ENCODE data around the gene PCDHA1. TPM values are rescaled to one million over a fixed set of nuclear protein-coding genes. Genes with fewer than 3 reads are reported as not detected.
A peak's percentile ranks its signal among the peaks of the same experiment; 100 is the strongest.

PCDHA1 gene
- total and polyA plus RNA-seq, 2 experiments from 2014 or later, result 0.81 to 1.6 TPM

- Histone ChIP-seq H3K4me2 (peak within 1 kb of the TSS; percentile 73), H3K9me2 (ENCODE audit: insufficient read depth) (no peaks in the 10 kb centered on the region), H4K20me1 (replicated peaks; ENCODE audit: insufficient read depth) (no peaks in the 10 kb centered on the region), H3K4me1 (ENCODE audit: insufficient read depth) (no peaks in the 10 kb centered on the region), H3K27me3 (ENCODE audit: insufficient read depth) (no peaks in the 10 kb centered on the region), H3K27ac (ENCODE audit: low read depth) (no peak within 1 kb of the TSS), H3K36me3 (ENCODE audit: insufficient read depth) (no peaks in the 10 kb centered on the region), H3K4me3 (peak within 1 kb of the TSS; percentile 55), H3K79me2 (replicated peaks; ENCODE audit: insufficient read depth) (no peaks in the 10 kb centered on the region), H3F3A (replicated peaks; ENCODE audit: low read depth) (no peaks in the 10 kb centered on the region), H2AFZ (peak within 1 kb of the TSS; percentile 48)
- Mint-ChIP-seq H3K27ac (no peak within 1 kb of the TSS), H3K9me3 (peaks cover 33% of the 10 kb centered on the region), H3K36me3 (ENCODE audit: low read depth) (peaks cover 22% of the 10 kb centered on the region), H3K4me3 (peak within 1 kb of the TSS; percentile 84), H3K27me3 (ENCODE audit: insufficient read depth, low read depth, poor library complexity) (no peaks in the 10 kb centered on the region), H3K4me1 (no peaks in the 10 kb centered on the region)
- TF ChIP-seq CTCF (conservative IDR thresholded peaks at IDR 0.05; ENCODE audit: low read depth in 2 of 2) (peak; percentile 71 to 95), STAT1 (IDR thresholded peaks at IDR 0.05; ENCODE audit: unreplicated experiment) (no peak)
- peak; percentile 88 for DNase-seq (ENCODE audit: low spot score)
- peak; percentile 93 for ATAC-seq
Observed at GRCh38 chr5:140794595-140795258, 8.8 kb downstream of the PCDHA1 start, which contains the start of gene PCDHA2. Gene PCDHA2 (plus strand): TSS chr5:140794852.

GRCh38 chr5:140795259-140795641 lies 9.3 kb downstream of the PCDHA1 start:
- H3K4me3 ChIP-seq, result peak overlapping the region; percentile 55
- Mint-ChIP-seq H3K4me1 (no peaks in the 10 kb centered on the region), H3K36me3 (ENCODE audit: low read depth) (peaks cover 22% of the 10 kb centered on the region), H3K27ac (no peak overlapping the region), H3K27me3 (ENCODE audit: insufficient read depth, low read depth, poor library complexity) (no peaks in the 10 kb centered on the region), H3K9me3 (peaks cover 32% of the 10 kb centered on the region), H3K4me3 (peak overlapping the region; percentile 84)
- H3K36me3 ChIP-seq (ENCODE audit: insufficient read depth), result no peaks in the 10 kb centered on the region
- H3K9me2 ChIP-seq (ENCODE audit: insufficient read depth), result no peaks in the 10 kb centered on the region
- no peaks in the 10 kb centered on the region for H3K27me3 ChIP-seq (ENCODE audit: insufficient read depth)
- H3K4me1 ChIP-seq (ENCODE audit: insufficient read depth), result no peaks in the 10 kb centered on the region
- ATAC-seq (peak; percentile 94), DNase-seq (ENCODE audit: low spot score) (peak; percentile 85)
- H4K20me1 ChIP-seq (replicated peaks; ENCODE audit: insufficient read depth), result no peaks in the 10 kb centered on the region
- peak overlapping the region; percentile 73 for H3K4me2 ChIP-seq
- no peaks in the 10 kb centered on the region for H3F3A ChIP-seq (replicated peaks; ENCODE audit: low read depth)
- H2AFZ ChIP-seq, result peak overlapping the region; percentile 48
- H3K27ac ChIP-seq (ENCODE audit: low read depth), result no peak overlapping the region
- H3K79me2 ChIP-seq (replicated peaks; ENCODE audit: insufficient read depth), result no peaks in the 10 kb centered on the region
- TF ChIP-seq ZNF114 (CRISPR knock-in tag; IDR thresholded peaks at IDR 0.05), result no peak
- TF ChIP-seq ZNF331 (CRISPR knock-in tag; IDR thresholded peaks at IDR 0.05; ENCODE audit: low read depth), result no peak
- TF ChIP-seq EZH2phosphoT487 (IDR thresholded peaks at IDR 0.05; ENCODE audit: unreplicated experiment), result no peak
- TF ChIP-seq CTCF (conservative IDR thresholded peaks at IDR 0.05; ENCODE audit: low read depth in 2 of 2), result peak; percentile 58 to 63
- TF ChIP-seq, protein P1, sequence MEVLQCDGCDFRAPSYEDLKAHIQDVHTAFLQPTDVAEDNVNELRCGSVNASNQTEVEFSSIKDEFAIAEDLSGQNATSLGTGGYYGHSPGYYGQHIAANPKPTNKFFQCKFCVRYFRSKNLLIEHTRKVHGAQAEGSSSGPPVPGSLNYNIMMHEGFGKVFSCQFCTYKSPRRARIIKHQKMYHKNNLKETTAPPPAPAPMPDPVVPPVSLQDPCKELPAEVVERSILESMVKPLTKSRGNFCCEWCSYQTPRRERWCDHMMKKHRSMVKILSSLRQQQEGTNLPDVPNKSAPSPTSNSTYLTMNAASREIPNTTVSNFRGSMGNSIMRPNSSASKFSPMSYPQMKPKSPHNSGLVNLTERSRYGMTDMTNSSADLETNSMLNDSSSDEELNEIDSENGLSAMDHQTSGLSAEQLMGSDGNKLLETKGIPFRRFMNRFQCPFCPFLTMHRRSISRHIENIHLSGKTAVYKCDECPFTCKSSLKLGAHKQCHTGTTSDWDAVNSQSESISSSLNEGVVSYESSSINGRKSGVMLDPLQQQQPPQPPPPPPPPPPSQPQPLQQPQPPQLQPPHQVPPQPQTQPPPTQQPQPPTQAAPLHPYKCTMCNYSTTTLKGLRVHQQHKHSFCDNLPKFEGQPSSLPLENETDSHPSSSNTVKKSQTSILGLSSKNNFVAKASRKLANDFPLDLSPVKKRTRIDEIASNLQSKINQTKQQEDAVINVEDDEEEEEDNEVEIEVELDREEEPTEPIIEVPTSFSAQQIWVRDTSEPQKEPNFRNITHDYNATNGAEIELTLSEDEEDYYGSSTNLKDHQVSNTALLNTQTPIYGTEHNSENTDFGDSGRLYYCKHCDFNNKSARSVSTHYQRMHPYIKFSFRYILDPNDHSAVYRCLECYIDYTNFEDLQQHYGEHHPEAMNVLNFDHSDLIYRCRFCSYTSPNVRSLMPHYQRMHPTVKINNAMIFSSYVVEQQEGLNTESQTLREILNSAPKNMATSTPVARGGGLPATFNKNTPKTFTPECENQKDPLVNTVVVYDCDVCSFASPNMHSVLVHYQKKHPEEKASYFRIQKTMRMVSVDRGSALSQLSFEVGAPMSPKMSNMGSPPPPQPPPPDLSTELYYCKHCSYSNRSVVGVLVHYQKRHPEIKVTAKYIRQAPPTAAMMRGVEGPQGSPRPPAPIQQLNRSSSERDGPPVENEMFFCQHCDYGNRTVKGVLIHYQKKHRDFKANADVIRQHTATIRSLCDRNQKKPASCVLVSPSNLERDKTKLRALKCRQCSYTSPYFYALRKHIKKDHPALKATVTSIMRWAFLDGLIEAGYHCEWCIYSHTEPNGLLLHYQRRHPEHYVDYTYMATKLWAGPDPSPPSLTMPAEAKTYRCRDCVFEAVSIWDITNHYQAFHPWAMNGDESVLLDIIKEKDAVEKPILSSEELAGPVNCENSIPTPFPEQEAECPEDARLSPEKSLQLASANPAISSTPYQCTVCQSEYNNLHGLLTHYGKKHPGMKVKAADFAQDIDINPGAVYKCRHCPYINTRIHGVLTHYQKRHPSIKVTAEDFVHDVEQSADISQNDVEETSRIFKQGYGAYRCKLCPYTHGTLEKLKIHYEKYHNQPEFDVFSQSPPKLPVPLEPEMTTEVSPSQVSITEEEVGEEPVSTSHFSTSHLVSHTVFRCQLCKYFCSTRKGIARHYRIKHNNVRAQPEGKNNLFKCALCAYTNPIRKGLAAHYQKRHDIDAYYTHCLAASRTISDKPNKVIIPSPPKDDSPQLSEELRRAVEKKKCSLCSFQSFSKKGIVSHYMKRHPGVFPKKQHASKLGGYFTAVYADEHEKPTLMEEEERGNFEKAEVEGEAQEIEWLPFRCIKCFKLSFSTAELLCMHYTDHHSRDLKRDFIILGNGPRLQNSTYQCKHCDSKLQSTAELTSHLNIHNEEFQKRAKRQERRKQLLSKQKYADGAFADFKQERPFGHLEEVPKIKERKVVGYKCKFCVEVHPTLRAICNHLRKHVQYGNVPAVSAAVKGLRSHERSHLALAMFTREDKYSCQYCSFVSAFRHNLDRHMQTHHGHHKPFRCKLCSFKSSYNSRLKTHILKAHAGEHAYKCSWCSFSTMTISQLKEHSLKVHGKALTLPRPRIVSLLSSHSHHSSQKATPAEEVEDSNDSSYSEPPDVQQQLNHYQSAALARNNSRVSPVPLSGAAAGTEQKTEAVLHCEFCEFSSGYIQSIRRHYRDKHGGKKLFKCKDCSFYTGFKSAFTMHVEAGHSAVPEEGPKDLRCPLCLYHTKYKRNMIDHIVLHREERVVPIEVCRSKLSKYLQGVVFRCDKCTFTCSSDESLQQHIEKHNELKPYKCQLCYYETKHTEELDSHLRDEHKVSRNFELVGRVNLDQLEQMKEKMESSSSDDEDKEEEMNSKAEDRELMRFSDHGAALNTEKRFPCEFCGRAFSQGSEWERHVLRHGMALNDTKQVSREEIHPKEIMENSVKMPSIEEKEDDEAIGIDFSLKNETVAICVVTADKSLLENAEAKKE (CRISPR knock-in tag; IDR thresholded peaks at IDR 0.05), result no peak
- no peak for TF ChIP-seq CREB1 (CRISPR knock-in tag; IDR thresholded peaks at IDR 0.05; ENCODE audit: low read depth)
